Coronary artery (tissue), 2 donors: Measurements from ENCODE around the gene ADGRG1.

Experiments
- DNase-seq: peaks from one replicate; pipeline ENCODE4 v3.0.0-alpha.2; 2017; ENCODE audit warnings: low spot score
- H3K27ac ChIP-seq, 2 donors: fragments of 200-600 bp; sonication (generic); one replicate each; pipeline ENCODE4 v1.5.1; 2016 to 2019
- H3K4me3 ChIP-seq: fragments of 200-600 bp; sonication (generic); 2 replicates; pipeline ENCODE4 v1.5.1; 2016; ENCODE audit warnings: mild to moderate bottlenecking, moderate library complexity
- TF ChIP-seq, protein P1 (sequence below): fragments of 200-600 bp; sonication (generic); IDR thresholded peaks from one replicate; pipeline ENCODE4 v1.5.1; 2019; ENCODE audit warnings: antibody characterized with exemption

Gene ADGRG1

DNA sequence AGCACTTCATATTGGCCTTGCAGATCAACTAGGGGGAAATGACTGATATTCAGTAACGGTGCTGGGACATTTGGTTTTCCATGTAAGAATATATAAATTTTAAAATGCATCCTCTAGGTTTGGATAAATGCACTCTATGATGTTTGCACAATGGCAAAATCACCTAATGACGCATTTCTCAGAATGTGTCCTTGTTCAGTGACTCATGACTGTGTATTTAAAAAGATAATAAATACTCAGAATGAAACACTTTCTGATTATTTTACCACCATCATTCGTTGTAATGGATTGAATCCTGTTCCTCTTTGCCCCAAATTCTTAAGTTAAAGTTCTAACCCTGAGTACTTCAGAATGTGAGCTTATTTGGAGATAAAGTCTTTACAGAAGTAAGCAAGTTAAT, 17.2 kb upstream of the ADGRG1 start:
- TF ChIP-seq, protein P1, sequence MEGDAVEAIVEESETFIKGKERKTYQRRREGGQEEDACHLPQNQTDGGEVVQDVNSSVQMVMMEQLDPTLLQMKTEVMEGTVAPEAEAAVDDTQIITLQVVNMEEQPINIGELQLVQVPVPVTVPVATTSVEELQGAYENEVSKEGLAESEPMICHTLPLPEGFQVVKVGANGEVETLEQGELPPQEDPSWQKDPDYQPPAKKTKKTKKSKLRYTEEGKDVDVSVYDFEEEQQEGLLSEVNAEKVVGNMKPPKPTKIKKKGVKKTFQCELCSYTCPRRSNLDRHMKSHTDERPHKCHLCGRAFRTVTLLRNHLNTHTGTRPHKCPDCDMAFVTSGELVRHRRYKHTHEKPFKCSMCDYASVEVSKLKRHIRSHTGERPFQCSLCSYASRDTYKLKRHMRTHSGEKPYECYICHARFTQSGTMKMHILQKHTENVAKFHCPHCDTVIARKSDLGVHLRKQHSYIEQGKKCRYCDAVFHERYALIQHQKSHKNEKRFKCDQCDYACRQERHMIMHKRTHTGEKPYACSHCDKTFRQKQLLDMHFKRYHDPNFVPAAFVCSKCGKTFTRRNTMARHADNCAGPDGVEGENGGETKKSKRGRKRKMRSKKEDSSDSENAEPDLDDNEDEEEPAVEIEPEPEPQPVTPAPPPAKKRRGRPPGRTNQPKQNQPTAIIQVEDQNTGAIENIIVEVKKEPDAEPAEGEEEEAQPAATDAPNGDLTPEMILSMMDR = no peak
- no peak for DNase-seq
- Histone ChIP-seq H3K27ac (no peak overlapping the region), H3K4me3 (no peak overlapping the region)

DNA sequence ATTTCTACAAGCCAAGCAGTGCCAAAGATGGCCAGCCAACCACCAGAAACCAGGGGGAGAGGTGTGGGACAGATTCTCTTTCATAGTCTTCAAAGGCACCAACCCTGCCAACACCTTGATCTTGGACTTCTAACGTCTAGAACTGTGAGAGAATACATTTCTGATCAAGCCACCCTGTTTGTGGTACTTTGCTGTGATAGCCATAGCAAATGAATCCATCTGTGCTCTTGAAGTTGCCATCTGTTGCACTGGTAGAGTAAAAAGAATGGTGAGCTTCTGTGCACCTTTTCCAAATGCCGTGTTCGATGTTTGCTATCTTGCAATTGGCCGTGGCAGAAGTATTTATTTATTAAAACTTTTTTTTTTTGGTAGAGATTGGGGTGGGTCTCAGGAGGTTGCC, 16.7 kb upstream of the ADGRG1 start:
- no peak overlapping the region for H3K4me3 ChIP-seq
- TF ChIP-seq, protein P1 = no peak
- peak; percentile 16 for DNase-seq
- H3K27ac ChIP-seq = no peak overlapping the region

DNA sequence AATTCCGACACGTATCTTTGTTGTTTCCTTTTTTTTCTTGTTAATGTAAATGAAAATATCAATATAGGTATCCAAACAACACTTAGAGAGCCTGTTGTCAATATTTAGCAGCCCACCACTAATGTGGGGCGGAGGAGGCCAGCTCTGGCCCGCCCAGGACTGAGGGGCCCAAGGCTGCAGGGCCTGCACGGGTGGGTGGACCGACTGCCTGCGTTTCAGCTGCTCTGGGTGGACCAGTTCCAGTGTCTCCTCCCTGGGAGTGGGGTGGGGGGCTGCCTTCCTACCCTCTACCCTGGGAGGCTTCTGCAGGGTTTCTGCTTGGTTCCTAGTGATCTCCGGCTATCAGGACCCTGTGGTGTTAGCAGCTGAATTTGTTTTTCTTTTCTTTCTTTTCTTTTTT, 15.9 kb upstream of the ADGRG1 start:
- TF ChIP-seq, protein P1 = no peak
- peak; percentile 52 for DNase-seq
- H3K4me3 ChIP-seq = no peak overlapping the region
- H3K27ac ChIP-seq = no peak overlapping the region

DNA sequence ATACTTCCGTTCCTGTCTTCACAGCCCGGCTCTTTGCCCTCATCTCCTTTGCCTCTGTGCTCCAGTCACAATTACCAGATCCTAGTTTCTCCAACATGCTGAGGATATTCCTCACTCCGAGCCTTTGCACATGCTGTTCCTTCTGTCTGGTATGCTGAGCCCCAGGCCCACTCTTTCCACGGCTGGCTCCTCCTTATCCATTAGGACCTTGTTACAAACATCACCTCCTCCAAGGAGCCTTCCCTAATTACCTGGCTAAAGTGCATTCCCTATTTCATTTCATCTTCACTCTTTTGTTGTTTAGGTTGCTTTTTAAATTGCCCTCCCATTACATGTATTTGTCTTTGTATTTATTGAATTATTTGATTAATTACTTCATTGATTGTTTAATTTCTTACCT, 14.9 kb upstream of the ADGRG1 start:
- H3K4me3 ChIP-seq = no peak overlapping the region
- TF ChIP-seq, protein P1 = no peak
- DNase-seq = peak; percentile 40
- H3K27ac ChIP-seq = no peak overlapping the region

DNA sequence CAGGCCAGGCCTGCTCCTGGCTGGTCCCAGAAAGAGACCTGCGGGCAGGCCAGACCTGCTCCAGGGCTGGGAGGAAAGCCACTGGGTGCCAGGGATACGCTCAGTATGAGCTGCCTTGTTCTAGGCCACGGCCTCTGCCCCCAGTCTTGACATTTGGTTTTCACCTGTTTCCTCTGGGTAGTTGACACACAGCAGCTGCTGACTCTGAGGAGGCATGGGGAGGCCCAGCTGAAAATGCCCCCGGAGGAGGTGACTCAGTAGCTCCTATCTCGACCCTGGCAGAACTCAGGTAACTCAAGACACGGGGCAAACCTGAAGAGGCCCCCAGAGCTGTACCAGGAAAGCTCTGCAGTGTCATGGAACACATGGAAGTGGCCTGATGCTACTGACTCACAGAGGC, 13.9 kb upstream of the ADGRG1 start:
- TF ChIP-seq, protein P1 = no peak
- peak; percentile 68 for DNase-seq
- Histone ChIP-seq H3K4me3 (no peak overlapping the region), H3K27ac (no peak overlapping the region)

DNA sequence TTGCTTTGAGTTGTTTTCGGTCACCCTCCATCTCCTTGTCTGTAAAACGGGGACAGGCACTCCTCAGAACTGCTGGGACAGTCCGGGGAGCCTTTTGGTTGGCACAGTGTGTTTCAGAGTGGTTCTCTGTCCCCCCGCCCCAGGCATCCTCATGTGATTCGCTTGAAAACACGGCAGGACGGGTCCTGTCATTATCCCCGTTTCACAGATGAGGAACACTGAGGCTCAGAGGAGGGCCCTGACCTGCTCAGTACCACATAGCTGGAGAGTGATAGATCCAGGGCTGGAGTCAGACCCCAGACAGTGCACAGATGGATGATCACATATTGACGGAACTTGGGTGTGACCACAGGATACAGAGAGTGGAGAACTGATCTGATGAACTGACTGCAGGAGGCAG, 13.5 kb upstream of the ADGRG1 start:
- Histone ChIP-seq H3K27ac (no peak overlapping the region), H3K4me3 (no peak overlapping the region)
- peak; percentile 55 for DNase-seq
- TF ChIP-seq, protein P1 = no peak

DNA sequence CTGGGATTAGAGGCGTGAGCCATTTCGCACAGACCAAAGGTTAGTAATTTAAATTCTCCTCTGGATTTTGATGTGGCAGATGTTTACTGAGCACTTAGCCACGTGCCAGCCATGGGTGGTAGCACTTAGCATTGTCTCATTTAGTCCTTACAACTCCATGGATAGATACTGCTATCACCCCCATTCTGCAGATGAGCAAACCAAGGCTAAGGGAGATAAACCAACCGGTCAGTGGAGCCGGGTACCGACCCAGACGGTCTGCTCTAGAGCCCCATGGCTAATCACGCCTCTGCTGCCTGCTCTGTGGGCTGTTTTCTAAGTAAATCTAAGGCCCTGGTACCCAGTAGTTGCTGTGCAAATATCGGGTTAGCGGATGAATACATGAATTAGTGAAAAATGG, 12.6 kb upstream of the ADGRG1 start:
- TF ChIP-seq, protein P1 = no peak
- Histone ChIP-seq H3K4me3 (no peak overlapping the region), H3K27ac (no peak overlapping the region)
- DNase-seq = peak; percentile 45
